ENCODE data around the gene C1orf35.

Gene C1orf35

DNA sequence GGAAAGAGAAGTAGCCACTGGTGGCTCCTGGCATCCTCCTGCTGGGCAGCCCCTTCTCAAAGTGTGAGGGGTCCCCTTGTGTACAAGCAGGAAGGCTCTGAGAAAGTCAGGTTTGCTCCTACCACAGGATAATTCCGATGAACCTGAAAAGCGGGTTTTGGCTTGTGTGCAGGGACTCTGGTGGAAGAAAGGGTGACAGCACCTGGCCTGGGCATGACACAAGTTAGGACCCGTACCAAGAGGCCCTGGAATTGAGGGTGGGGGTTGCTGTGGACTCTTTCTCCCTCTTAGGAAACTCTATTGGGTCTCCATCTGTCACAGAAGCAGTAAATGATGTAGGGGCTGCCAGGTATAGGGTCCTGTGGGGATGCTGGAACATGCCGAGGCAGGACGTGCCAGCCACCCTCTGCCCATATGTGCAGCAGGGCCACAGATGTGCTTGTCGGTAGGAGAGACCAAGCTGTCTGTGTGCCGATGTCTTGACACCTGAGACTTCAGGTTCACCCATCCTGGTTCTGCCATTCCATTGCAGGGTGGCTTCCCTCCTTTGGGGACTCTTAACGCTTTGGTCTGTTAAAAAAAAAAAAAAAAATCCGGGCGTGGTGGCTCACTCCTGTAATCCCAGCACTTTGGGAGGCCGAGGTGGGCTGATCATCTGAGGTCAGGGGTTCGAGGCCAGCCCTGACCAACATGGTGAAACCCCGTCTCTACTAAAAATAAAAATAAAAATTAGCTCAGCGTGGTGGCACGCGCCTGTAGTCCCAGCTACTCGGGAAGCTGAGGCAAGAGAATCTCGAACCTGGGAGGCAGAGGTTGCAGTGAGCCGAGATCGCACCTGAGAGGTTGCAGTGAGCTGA, 9.8 kb downstream of the C1orf35 start:
- no peak for DNase-seq

DNA sequence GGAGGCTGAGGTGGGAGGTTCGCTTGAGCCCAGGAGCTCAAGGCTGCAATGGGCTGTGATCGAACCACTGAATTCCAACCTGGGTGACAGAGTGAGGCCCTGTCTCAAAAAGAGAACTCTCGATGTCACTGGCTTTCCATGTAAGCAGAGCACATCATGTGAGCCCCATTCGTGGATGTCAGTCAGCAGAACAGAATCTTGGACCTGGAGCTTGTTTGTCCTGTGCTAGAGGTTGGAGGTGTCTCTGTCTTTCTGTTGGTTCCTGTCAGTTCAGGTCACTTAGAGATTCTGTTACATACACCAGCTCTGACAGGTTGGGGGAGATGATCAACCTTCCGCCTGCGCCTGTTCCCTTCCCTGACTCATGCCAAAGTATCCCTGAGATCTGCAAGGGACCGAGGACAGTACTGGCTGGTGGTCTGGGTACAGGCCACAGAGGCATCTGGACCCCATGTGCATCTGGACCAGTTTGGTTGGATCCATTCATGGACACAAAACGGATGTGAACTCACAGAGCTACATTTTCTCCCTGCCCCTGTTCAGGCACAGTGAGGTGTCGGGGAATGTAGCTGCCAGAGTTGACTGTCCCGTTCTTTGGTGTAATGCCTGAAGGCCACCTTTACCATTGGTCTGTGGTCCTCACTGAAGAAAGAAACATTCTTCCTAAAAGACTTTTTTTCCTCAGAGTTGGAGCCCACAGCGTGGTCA, 10.6 kb downstream of the C1orf35 start:
- no peak for DNase-seq

DNA sequence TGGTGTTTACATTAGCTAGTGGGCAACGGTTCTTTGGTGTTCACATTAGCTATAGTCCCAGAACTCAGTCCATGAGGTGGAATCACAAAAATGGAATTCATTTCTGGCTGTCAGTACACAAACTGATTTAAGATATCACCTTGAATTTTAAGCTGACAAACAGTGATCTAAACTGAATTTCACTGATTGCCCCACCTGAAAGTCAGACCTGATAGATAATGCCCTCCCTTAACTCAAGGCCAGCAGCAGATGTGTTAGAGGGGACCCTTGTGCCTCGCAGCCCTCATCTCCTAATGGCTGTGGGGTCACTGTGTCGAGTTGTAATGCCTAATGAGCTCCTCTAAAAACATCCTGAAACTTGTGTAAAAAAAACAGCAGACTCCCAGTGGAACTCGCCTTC, 12.0 kb downstream of the C1orf35 start:
- DNase-seq = no peak

DNA sequence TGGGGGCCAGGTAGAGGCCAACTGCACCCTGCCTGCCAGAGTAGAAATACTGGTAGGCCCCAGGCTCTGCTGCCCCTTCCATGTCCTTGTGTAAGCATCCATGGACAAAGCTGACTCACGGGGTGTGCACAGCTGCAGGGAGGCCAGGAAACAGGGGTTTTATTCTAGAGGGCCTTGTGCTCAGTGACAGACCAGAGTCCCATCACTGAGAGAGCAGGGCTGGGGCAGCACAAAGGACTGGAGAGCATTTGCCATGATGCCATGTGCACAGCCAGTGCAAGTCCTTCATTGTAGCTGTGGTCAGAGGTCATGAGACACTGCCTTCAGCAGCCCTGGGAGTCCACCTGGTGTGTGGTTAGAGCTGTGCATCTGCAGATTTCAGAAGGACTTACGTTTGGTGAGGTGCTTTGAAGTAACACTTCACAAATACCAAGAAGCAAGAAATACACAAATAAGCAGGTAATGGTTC, 12.5 kb downstream of the C1orf35 start:
- no peak for DNase-seq

DNA sequence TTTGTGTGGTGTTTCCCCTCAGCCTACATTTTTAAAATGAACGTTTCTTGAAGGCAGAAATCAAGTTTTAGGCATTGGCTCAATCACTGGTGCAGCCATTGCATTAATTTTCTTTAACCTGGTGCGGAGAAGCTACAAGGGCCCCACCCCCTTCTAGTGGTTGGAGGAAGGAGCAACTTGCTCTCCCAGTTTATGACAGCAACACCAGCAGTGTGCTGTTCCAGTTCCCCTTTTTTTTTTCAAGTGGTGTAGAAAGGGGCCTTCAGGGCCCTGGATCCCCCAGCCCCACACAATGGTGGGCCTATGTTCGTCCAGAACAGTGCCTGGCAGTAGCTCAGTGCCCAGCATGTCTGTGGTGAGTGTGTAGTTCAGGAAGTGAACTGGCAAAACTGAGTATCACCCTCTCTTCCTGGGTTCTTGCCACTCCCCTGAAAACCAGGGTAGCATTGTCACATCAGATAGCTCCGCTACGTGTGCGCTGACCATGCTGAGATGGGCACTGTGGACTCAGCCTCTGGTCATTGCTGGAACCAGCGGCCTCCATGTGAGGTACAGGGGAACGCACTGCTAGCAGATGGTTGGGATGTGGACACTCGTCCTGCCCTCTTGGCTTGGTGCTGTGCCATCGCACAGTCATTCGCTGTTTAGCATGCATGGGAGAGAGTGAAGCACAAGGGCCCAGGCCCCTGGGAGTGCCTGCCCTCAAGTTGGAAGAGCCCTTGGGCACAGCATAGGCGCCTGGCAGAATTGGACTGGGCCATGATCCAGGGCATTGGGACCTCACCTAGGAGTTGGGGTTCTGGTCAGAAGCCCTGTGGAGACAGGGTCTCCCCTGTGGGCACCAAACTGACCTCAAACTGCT, 13.4 kb downstream of the C1orf35 start:
- DNase-seq = no peak

DNA sequence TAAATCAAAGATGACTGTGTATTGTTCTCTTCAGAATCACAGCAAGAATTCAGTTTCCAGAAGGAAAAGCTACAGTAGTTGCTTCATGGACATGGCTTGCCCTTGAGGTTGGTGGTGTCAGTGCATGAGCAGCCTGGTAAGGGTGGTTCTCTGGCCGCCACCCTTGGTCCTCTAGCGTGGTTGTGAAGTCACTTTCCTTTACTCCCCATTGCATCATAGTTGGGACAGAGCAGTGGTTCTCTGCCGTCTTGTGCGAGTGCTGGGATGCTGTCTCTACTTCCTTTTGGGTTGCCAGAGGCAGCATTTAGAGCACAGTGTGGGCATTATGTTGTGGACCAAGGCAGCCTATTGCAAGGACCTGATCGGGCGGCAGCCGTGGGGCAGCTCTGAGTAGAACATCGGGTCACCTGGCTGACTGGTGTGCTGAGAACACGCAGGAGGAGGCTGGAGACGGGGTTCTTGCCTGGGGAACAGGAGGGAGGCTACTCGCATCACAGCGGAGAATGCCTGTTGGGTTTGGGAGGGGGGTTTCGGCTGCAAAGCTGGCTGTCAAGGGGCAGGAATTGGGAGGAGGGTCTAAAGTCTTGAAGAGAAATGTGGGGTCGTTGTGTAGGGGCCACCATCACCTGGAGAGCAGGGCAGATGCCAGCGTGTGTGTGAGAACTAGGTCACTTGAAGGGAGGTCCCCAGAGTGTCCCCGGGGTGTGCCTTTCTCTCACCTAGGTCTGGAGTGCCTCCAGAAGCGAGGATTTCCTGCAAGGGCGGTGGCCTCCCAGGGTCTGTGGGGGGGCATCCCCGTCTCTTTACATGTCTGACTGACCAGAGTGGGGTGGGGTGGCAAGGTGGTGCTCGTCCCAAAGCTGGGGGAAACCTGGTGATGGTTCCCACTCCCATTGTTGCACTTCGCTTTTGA, 14.3 kb downstream of the C1orf35 start:
- DNase-seq = no peak

DNA sequence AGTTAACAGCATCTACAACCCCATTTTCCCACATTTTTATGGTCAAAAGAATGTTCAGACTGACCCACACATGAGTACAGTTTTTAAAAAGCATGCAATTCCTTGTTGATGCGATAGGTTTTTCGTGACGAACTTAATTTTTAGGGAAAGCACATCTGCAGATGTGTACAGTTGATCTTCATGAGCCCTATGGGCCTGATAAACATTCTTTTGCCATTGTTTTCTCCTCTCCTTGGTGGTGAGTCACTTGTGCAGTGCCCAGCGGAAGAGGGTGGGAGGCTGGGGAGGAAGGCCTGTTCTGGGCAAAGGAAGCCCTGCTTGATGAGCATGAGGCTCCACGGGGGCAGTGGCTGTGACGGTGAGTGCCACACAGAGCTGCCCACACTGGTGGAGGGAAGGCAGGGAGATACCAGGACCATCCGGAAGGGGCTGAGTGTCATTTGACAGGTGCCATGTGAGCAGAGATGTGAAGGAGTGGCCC, 15.3 kb downstream of the C1orf35 start:
- no peak for DNase-seq

DNA sequence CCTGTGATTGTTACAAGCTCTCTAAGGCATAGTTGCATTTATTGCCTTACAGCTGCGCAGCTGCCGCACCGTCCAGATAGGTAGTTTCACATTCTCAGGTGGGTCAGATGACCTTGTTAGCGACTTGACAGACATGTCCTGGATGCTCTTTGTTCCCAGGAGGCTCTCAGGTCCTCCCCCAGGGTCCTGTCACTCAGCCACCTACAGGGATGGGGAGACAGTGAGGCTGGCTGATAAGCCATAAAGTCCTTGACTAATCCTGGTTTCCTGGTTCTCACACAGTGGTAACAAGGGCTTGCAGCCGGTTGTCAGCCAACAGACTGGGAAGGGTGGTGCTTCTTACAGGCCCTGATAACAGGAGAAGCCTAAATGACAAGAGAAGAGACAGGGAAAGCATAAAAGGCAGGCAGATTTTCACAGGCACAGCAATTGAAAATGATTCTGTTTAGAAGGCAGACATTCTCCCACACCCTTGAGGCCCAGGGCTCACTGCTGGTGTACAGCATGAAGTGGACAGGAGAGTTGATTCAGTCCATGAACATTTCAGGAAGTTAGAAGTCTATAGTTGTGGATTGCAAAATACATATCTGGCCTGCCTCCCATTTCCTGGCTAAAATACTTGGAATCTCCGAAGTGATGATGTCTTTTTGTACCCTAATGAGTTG, 17.7 kb downstream of the C1orf35 start:
- no peak for DNase-seq

DNA sequence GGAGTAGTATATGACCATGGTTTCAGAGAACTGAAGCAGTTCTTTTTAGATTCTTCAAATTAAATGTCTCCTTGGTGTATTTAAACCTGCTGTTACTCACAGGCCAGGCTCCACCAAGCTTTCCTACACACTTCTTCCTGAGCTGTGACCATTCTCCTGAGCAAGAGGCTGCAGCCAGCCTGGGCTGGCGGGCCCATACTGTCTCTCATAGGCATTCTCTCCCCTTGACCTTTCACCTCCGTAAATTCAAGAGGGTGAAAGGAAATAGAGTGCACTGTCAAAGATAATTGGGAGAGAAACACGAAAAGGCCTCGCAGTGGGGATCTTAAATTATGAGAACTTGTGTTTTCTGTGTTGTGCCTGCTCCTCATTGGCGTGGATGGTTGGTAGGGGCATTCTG, 18.3 kb downstream of the C1orf35 start:
- DNase-seq = no peak

DNA sequence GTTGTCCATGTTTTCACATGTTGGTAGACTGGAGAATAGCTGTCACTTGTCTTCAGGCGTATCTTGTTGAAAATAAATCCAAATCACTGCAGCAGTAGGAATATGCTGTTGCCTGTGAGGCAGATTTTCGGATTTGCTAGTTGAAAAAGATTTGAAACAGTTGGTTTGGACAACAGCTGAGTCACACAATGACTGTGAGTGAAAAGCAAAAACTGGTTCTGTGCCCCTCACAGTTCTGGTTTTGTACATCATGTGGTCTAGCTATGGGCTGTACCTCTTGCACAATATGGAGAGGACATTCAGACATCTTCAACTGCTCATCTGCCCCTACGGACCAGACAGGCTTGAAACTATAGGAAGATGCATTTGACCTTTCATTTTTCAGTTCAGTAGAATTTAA, 18.8 kb downstream of the C1orf35 start:
- no peak for DNase-seq

DNA sequence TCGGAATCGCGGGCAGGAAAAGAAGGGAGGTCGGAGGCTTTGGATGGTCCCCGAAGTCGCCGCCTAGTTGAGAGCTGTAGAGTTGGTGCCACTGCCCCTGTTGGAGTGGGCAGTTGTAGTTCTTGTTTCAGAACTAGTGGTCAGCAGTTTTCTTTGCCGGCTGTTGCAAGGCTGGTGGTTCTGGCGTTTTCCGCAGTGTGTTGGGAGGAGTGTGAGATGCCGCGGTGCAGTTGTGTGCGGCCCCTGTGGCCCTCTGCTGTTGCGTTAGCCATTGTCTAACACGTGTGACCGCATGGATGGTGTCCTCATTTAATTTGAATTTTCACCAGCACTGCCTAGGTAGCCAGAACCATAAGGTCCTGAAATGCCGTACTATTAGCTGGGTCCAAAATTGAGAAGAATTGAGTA, 19.2 kb downstream of the C1orf35 start:
- DNase-seq = no peak

DNA sequence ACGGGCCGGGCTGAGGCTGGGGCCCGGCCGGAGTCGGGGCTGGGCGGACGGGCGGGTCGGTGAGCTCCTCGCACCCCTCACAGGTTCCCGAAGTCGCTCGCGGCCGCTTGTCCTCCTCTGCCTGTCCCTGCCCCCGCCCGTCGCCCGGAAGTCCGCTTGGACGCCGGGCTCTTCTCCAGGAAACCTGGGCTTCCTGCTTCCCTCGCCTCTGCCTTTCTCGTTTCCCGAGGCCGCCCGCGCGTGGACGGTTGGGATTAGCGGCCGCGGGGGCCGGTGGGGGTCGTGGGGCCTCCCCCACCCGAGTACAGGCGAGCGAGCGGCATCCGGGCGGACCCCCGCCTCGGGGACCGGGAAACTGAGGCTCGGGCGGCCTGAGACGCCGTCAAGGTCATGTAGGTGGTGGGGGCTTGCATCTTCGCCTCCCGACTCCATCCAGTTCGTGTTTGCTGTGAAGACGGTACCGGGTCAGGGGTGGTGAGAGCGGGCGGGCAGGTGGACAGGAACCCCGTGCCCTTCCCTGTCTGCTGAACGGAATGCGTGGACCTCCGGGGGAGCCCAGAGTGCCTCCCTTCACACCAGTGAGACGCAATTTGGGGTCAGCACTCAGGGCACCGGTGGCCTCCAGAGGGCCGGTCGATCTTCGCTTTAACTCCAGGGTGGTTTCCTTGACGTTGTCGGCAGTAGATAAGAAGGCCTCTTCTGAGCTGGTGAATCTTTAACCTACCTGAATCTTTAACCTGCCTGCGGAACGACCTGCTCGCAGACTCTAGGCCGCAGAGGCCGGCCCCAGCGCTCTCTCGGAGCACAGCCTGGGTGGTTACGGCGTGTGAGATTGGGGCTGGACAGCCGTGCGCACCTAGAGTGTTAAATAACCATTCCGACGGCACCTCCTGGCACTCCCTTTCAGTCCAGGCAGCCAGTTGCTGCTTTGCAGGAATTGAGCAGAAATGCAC, 19.9 kb downstream of the C1orf35 start:
- DNase-seq = peak; percentile 51

DNA sequence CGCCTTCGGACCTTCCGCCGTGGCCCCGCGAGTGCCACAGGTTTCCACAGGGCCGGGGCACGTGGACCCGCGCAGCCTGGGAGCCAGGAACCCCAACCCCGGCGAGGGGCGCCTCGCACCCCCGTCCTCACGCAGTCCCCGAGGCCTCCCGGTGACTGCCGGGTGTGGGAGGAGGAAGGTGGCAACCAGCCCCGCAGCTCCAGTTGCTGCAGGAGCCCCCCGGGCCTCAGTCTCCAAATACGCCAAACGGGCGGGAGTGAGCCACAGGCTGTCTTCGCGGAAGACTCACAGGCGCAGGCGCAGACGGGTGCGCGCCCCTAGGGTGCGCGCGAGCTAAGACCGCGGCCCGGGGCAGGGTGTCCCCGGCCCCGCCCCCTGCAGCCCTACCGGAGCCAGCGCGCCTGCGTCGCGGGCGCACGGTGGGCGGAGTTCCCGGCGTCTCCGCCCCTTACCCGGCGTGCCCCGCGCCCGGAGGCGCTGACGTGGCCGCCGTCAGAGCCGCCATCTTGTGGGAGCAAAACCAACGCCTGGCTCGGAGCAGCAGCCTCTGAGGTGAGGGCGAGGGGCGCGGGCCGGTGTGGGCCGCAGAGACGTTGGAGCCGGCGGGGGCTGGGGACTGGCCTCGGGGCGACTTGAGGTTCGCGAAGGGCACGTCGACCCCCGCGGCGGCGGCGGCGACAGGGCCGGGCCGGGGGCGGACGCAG, 20.8 kb downstream of the C1orf35 start, which contains the start of gene ARF1:
TSS of gene ARF1 (plus strand) at position 495 of the 704 bp plus-strand sequence. CDS start 14,407 bp downstream, outside the sequence.
- peak; percentile 95 for DNase-seq

DNA sequence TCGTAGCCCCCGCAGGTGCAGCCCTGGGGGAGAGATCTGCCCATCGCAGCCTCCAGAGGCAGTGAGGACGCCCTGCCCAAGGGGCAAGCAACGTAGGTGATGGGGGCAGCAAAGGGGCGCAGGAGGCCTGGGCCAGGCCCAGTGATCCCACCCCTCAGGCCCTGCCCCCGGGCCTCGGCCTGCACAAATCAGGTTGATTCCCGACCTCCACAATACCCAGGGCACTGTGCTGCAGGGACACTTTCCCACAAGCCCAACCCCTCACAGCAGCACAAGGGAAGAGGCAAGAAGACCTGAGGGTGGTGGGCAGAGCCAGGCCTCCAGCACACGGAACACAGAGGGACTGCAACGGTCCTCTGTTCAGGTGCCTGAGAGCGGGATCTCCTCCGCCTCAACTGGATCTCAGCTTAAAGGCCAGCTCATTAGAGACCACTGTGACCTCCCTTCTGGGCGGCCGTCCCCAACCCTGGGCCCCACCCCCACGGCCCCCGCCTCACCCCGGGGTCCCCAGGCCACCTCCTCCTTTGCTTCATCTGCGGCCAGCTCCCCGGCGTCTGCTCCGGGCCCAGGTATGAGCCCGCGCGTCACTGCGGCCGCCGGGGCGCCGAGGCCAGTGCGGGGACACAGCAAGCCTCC, 21.4 kb downstream of the C1orf35 start:
- no peak for DNase-seq

DNA sequence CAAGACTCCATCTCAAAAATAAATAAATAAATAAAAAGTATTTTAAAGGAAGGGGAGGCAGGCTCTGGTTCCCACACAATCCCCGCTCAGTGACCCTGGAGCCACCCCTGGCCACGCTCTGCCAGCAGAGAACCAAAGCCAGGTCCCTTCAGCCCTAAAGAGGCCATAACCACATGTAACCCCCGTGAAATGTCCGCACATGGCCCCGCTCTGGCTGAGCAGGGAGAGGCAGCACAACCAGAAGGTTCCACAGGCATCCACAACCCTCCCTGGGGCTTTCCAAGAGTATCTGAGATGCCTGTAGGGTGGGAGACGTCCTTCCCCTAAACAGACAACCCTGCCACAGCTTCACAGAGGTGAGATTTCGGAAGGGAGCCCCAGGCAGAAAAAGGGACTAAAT, 22.0 kb downstream of the C1orf35 start:
- DNase-seq = no peak

DNA sequence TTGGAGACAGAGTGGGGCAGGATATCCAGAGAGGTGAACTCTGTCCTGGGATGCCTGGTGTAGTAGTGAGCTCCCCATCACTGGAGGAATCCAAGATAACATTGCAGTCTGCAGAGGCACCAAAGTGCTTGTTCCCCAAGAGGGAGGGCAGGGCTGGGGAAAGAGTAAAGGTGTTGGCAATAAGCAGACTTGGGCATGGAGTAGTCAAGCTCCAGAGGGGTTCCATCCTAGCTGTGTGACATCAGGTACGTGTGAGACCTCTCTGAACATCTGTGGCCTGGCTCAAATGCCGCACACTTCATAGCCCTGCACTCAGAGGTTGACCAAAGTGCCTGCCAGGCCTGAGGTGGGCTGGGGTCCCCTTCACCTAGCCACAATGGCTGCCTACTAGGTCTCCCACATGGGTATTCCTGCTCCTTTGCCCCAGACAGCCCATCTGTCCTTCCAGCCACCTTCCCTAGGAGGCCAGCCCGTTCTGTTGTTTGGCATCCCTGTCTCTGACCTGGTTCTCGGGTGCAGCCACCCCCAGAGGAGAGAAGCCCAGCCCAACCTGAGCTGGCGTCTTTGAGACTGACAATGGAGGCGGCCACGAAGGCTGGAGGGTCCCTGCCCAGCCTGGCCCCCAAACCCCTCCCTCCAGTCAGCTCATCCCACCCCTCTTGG, 23.4 kb downstream of the C1orf35 start:
- DNase-seq = no peak

DNA sequence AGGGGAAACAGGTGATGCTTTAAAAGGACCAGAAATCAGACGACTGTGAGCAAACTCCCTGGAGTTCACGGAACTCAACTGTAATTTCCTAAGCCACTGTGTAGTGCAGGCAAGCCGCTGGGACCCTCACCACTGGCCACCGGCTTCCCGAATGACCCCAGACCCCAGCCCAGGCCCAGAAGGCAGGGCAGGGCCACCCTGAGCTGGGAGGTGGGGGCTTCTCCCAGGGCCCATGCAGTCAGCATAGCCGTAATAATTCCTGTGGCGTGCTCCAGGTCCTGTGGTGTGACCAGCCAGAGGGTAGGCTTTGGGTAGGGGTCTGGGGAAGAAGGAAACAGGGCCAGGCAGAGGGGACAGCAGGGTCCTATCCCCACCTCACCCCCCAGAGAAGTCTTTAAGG, 24.1 kb downstream of the C1orf35 start:
- DNase-seq = no peak
